Nucleus accumbens (tissue), 56 donors: Measurements from ENCODE around the gene TTC38.
"Not testable (repeated sequence)": the region's sequence is repeated elsewhere in the genome, so short reads cannot be mapped to it uniquely, and the experiment has no call there.

Experiments
- DNase-seq, 56 donors: peaks; one replicate each; lab custom pipeline; 2025; lab: John Stamatoyannopoulos, UW

Gene TTC38

DNA sequence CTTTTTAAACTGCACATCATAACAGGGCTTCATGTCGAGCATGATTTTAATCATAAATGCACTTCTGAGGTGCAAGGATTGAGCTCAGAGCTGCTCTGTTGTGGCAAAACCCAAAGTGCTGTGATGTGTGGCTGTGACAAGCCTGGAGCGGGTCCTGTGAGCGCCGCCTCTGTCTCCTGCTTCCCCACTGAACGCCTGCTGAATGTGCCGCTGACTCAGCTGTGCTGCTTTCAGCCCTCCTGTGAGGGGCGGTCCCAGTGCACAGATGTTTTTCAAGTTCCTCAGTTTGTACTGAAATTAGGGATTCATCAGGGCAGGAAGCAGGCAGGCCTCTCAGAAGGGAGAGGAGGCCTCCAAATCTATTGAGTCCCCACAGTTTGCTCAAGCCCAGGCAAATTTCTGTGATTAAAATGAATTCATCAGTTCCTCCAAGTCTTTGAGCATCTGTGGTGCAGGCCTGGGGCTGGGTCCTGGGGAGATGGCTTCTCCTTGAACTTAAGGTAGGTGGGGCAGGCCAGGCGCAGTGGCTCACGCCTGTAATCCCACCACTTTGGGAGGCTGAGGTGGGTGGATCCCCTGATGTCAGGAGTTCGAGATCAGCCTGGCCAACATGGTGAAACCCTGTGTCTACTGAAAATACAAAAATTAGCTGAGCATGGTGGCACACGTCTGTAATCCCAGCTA lies 25.9 kb downstream of the TTC38 start:
- peak in 44 of 56 donors; percentile 7 to 88 (median 56) for DNase-seq

DNA sequence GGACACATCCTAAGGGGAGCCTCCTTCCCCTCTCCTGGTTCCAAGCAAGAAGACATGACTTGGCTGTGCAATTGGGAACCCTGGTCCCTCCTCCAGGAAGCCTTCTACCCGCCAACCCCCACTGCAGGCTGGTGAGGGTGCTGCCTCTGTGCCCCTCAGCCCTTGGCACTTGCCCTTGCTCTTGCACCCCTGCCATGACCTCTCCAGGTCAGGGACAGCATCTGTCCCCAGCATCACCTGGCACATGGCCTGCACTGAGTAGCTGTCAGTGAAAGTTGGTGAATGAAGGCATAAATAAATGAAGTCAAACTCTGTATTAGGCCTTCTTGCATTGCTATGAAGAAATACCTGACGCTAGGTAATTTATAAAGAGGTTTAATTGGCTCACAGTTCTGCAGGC lies 27.0 kb downstream of the TTC38 start:
- no peak for DNase-seq

DNA sequence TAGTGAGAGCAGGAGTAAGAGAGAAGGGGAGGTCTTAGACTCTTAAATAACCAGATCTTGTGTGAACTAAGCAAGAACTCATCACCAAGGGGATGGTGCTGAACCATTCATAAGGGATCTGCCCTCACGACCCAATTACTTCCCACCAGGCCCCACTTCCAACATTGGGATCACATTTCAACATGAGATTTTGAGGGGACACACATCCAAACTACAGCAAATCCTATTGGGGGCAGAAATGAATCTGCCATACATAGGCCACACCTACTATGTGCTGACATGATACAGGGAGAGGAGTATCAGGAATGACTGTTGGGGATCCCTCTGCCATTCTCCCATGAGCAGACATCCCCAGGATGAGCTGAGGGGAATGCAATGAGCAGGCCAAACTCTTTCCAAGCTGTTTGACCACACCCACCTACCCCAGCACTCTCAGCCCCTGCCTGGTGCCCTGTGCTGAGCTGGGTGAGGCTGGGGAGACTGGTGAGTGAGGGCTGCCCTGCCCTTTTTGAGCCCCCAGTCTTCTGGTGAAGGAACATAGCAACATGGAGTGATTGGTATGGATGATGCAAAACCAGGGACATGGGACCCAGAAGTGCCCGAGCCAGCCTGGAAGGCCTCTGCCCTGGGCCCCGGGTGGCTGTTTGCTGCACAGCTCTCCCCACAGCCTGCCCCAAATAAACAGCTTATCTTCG lies 27.6 kb downstream of the TTC38 start:
- no peak for DNase-seq

DNA sequence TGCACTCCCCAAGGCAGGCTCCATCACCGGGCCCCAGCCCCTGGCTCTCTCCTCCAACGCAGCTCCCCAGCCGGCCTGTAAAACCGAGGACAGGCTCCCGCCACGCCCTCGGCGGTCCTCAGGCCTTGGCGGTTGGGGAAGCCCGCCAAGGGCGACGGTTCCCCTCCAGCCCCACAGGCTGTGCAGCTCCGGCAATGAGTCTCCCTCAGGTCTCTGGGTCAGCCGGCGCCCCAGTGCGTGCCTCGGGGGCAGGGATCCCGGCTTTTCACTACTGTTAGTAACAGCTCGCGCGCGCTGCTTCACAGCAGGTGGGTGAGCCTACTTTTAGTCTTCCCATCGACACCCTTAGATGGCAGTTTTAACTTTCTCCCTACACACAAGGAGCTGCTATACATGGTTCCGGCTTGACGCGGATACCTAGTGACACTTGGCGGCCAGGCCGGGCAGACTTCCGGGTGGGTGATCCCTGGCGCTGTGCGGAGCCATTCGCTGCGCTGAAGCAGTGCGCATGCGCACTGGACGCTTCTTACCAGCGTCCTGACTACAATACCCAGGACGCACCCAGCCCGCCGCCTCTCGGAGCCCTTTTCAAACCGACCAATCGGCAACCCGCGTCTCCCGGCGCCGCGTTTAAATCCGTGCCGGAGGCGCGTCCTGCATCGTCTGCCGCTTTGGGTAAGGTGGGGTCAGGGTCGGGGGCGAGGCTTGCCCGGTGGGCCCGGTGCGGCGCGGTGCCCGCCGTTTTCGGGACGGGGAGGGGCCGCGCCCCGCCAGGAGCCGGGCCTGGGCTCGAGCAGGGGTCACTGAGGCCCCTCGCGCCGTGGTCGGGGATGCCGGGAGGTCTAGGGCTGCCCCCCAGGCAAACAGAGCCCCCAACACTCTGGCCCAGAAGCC lies 28.7 kb downstream of the TTC38 start, which contains the start of gene GTSE1:
Gene GTSE1 (plus strand): TSS at position 614 of the 894 bp plus-strand sequence. CDS start 531 bp downstream, outside the sequence.
- DNase-seq = peak; percentile 63 to 98 (median 94)

DNA sequence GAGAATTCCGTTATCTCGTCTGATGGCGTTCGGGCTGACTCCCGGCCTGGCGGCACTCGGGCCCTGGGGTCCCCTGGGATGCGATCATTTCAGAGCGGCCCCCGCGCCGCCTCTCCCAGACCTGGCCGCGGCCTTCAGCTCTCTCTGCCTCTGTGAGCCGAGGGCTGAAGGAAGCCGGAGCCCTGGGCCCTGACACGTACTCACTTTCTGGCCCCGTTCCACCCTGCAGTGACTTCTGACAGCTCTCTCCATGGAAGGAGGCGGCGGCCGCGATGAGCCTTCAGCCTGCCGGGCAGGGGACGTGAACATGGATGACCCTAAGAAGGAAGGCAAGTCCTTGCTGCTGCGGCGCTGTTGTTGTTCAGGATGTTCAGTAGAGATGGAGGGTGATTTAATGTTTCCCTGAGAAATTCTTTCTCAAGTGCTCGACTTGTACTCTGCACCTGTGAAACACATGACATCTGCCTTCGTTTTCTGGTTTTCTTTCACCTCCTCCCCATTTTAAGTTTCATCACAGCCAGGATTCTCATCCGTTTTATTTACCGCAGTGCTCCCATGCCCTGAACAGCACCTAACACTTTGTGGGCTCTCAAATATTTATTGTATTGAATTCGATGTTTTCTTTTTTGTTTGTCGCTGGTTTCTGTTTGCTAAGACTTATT lies 29.5 kb downstream of the TTC38 start:
- no peak for DNase-seq

DNA sequence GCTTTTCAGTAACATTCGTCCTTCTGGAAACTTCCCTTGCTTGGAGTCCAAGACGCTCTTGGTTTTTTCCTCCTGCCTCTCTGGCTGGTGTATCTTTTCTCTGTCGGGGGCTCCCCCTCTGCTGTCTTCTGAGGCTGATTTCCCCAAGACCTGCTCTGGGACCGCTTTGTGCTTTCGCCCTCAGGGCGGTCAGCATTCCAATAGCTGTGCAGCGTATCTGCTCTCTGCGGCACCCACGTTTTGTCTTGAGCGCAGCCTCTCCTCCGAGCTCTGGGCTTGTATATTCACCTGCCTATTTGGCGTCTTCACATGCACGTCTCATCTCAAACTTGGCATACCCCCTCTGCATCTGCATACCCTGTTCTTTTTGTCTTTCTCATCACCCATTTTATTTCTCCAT lies 31.3 kb downstream of the TTC38 start:
- no peak for DNase-seq

DNA sequence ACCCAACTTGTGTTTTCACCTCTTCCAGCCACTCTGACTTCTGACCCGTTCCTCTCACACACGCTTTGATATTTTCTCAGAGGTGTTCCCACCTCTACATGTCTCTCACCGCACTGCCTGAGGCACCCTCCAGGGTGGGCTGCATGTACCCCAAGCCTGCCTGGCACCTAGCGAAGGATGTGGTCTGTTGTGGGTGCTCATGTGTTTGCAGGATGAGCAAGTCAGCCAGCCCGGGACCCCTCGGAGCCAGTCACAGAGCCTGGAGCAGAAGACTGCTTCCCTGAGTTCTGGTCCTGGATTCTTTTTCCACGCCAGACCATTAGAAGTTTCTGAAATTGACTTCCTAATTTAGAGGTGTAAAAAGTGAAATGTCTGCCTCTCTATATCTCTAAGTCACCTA lies 32.7 kb downstream of the TTC38 start:
- no peak for DNase-seq

DNA sequence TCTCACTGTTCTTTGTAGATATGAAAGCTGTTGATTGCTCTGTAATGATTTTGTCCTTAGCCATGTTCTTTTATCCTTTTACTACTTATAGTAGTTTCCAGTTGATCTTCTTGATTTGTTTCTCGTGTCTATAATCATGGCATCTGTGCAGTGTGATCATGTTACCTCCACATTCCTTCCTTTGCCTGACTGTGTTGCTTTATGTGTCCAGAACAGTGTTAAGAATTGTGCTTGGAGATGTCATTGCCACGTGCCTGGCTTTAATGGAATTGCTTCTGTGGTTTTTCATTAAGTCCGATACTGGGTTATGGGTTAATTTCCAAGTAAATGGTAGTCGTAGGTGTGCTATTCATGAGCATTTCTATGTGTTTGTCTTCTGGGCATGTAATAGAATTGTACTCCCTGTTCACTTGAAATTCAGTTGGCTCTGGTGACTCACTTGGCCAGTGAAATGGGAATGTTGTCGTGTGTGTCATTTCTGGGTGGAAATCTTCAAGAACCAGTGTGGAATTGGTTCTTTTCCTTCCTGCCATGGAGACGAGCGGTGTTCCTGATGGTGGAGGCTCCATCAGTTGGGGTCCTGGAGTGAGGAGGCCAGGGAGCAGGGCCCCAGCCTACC lies 35.6 kb downstream of the TTC38 start:
- no peak for DNase-seq

DNA sequence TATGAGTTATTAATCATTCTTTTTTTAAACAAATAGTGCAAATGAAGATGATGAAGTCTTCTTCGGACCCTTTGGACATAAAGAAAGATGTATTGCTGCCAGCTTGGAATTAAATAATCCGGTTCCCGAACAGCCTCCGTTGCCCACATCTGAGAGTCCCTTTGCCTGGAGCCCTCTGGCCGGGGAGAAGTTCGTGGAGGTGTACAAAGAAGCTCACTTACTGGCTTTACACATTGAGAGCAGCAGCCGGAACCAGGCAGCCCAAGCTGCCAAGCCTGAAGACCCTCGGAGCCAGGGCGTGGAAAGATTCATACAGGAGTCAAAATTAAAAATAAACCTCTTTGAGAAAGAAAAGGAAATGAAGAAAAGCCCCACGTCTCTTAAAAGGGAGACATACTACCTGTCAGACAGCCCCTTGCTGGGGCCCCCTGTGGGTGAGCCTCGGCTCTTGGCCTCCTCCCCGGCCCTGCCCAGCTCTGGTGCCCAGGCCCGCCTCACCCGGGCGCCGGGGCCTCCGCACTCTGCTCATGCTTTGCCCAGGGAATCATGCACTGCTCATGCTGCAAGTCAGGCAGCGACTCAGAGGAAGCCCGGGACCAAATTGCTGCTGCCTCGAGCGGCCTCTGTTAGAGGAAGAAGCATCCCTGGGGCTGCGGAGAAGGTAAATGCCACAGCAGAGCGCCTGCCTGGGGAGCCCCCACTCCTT lies 40.6 kb downstream of the TTC38 start:
- DNase-seq = no peak

DNA sequence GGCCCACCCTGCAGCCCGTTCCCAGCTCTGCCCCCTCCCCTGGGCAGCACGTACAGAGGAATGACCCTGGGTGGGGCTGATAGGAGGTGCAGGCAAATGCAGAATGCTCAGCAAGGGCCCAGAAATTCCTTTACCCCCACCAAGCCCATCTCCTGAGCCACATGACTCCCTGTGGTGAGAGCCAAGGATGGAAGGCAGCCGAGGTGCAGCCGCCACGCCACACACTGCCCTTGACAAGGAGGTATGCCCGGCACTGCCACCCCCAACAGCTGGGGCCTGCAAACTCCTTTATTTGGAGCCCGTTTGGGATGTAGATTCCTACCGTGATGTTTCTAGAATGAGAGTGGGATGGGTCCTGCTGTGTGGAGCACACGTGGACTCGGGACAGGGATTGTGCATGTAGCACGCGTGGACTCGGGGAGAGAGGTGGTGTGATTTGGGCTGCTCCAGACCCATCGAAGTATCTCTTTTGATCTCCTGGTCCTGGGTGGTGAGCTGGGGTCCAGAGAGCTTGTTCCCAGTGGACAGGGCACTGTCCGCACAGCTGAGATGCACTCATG lies 41.8 kb downstream of the TTC38 start:
- DNase-seq = no peak

DNA sequence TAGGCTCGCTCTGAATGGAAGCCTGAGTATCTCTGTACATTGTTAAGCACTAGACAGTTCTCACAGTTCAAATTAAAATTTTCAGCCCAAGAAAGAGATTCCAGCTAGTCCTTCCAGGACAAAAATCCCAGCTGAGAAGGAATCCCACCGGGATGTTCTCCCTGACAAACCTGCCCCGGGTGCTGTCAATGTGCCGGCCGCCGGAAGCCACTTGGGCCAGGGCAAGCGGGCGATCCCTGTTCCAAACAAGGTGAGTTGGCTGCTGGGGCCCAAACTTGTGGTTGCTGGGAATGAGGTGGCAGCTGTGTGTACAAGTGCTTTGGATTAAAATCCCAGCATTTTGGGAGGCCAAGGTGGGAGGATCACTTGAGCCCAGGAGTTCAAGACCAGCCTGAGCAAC lies 44.2 kb downstream of the TTC38 start:
- DNase-seq = no peak

DNA sequence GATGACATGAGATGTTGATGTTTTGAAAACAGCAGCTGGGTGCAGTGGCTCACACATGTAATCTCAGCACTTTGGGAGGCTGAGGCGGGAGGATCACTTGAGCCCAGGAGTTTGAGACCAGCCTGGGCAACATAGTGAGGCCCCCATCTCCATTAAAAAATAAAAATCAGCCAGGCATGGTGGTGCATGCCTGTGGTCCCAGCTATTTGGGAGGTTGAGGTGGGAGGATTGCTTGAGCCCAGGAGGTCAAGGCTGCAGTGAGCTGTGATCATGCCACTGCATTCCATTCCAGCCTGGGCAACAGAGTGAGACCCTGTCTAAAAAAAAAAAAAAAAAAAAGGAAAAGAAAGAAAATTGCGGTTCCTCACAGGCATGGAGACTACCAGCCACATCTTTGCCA lies 45.0 kb downstream of the TTC38 start:
- DNase-seq = not testable (repeated sequence)

DNA sequence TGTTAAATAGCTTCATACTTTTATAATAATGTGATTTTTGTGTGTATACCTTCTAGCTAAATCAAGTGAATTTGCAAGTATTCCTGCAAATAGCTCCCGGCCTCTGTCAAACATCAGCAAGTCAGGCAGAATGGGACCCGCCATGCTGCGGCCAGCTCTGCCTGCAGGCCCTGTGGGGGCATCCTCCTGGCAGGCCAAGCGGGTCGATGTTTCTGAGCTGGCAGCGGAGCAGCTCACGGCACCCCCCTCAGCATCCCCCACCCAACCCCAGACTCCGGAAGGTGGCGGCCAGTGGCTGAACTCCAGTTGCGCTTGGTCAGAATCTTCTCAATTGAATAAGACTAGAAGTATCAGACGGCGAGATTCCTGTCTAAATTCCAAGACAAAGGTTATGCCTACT lies 48.2 kb downstream of the TTC38 start:
- no peak for DNase-seq

DNA sequence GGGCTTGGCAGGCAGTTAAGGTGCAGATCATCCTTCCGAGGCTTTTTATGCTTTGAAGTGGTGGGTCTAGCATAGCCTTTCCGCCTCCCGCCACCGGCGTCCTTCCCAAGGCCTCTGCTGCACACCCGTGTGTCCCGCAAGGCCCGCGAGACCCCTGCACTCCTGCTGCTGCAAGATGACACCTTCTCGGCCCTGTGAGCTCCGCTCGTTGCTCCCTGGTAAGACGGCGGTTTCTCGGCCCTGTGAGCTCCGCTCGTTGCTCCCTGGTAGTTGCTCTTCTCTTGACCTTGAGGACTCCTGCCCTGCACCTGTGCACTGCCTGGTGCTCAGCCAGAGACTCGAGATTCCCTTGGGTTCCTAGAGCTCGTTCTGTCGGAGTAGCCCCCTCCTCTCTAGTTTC lies 49.8 kb downstream of the TTC38 start:
- DNase-seq = no peak

DNA sequence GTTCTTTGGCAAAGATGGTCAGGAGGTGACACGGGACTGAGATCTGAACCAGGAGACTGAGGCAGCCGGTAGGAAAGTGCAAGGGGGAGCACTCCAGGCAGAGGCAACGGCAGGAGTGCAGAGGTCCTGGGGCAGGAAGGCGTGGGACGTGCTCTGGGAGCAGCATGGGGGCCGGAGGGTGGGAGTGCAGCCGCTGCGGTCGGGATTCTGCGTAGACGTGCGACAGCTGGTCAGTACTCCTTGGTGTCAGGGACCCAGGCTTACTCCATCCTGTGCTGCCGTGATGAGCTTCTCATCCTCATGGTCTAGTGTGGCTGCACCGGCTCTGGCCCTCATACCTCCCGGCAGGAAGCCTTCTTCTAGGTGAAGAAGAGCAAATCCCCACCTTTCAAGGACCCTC lies 50.8 kb downstream of the TTC38 start:
- DNase-seq = no peak

DNA sequence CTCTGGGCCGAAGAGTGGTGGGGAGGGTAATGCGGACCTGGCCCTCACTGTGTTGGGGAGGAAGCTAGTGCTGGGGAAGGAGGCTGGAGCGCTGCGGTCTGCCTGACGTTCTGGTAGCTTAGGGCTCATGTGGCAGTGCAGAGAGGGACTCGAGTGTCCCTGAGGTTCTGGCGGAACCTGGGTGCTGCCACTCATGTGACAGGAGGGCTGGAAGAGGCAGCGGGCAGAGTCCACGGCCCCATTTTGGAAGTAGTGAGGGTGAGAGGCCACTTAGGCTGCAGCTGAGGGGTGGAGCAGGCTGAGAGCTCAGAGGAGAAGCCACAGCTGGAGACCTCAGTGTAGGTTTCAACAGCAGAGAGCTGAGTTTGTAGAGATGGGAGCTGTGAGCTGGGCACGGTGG lies 51.5 kb downstream of the TTC38 start:
- no peak for DNase-seq

DNA sequence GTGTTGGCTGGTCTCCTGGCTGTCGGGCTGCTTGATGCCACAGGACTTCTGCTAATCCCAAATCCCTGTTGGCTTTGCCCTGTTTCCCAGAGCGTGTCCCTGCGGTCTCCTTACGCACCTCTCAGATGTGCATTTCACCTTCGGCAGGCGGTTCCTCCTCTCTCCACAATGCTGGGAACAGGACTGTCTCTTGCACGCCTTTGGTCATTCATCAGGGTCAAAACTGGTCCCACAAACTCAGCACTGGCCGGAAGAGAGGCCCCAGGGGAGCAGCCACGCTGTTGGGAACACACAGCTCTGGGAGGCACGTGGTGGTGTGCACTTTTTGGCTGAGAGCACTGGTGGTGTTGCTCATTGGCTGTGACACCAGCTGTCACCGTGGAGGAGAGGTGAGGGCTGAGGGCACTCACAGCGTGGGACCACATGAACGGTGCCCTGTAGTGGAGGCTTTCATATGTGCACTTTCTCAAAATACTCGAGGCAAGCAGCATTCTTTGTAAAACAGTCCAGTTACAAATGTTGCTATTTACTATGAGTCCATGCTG lies 52.4 kb downstream of the TTC38 start:
- no peak for DNase-seq

DNA sequence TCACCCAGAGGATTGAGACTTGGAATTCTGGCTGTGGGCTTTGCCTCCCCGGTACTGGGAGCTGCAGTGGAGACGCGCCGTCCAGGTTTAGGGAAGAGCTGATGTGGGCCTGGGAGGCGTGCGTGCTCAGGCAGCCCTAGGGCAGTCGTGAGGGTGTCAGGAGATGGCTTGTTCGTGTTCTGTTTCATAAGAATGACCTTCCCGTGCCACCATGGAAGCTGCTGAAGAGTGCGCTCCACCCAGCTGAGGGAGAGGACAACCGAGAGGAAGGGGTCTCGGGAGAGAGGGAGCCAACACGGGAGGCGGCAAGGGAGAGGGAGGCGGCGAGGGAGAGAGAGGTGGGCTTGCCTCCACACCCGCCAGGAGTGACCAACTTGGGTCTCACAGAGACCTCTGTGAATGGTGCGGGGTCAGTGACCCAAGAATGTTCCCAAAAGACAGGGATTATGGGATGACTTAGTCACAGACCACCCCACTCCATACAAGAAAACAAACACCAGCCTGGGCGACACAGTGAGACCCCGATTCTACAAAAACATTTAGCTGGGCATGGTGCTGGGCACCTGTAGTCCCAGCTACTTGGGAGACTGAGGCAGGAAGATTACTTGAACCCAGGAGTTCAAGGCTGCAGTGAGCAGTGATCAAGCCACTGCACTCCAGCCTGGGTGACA lies 53.0 kb downstream of the TTC38 start:
- DNase-seq = no peak
